Heart left ventricle (tissue), 13 donors: Measurements from ENCODE around the gene NMU.

ENCODE experiments used
- CTCF ChIP-seq, 12 donors: fragments of 200-600 bp; sonication (generic) in 4 of 12; IDR thresholded peaks; one replicate each; pipeline versions ENCODE4 v1.5.0 to v1.8.0; 2018 to 2022; ENCODE audit warnings: antibody characterized with exemption in 12 of 12, mild to moderate bottlenecking in 5 of 12
- POLR2A ChIP-seq, 2 donors: fragments of 450-650 bp; IDR thresholded peaks; one replicate each; pipeline ENCODE4 v1.6.1; 2017; ENCODE audit warnings: antibody characterized with exemption in 2 of 2, mild to moderate bottlenecking in 2 of 2, moderate library complexity in 2 of 2
- donor health status: ischemic (EF 13 %, LVEDD 7.1; RV severe dilation, severe dysfunction).
- donor health status: DM: no; HTN: yes; CAD: no.
- donor health status: DM: no; HTN: no; CAD: no.
- donor health status: ischemic (EF 25% LVEDD 6.9; RV normal size, moderate dysfunction).
- donor health status: ischemic (EF 25% LVEDD 5.7; RV mildly dilated, moderate dysfunction).
- donor health status: ischemic (EF 35%, LVEDD 5.7; RV mildly dilated, moderate dysfunction).
- donor health status: nonischemic (EF 11% LVEDD 7.7; RV severe dilation, severe dysfunction).
- donor health status: DM: yes; HTN: yes; CAD: no.
- donor health status: PGD.
- donor health status: ischemic (EF 29% LVEDD 5.4; RV normal size, mild dysfunction).
- donor health status: nonischemic (EF 23%, LVEDD 6.1; RV moderate dilation, normal function).

GRCh38 chr4:55568905-55569504 lies 67.1 kb downstream of the NMU start:
- TF ChIP-seq CTCF (IDR thresholded peaks at IDR 0.05), result no peak
- no peak for TF ChIP-seq POLR2A (IDR thresholded peaks at IDR 0.05)
